Cardiac ventricle fibroblast (primary cell): ENCODE data around the gene ATAD3A. TPM values are rescaled to one million over a fixed set of nuclear protein-coding genes. Genes with fewer than 3 reads are reported as not detected.

Experiments used
- total RNA-seq: library from RNA; depleted of rRNA; stranded (reverse); fragments of >200 nt; gene quantifications from 2 replicates; pipeline ENCODE4 v1.2.3, GENCODE V29; 2015

Gene ATAD3A
- total RNA-seq, result 19.9 and 27.5 TPM in 2 replicates

DNA sequence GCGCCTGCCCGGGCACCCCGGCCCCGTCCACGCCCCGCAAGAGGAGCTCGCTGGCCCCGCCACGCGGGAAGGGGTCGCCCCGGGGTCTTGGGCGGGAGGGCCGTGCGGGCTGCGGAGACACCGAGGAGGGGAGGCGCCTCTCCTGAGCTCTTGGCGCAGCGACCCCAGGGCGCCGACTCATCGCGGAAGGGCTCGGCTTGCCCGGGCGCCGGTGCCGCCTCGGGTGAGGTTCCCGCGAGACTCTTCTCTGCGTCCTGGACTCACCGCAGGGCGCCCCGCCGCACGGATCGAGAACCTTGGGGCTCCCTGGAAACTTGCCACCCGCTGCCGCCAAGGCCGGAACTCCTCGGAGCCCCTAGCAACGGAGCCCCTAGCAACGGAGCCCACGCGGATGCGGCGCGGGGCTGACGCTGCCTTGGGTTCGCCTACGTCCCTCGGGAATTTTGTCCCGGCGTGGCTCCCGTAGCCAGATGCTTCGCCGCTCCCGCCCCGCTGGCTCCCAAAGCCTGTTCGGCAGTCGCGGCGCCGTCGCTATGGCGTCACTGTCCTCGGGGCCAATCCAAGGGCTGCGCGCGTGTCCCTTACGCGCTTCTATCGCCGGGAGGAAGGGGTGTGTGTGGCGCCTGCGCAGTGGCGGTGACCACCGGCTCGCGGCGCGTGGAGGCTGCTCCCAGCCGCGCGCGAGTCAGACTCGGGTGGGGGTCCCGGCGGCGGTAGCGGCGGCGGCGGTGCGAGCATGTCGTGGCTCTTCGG, at the start of gene ATAD3A:
Gene ATAD3A, plus strand, starts transcription at position 630 of the 753 bp plus-strand sequence. Its CDS starts 107 bp downstream, at position 737.

GRCh38 chr1:1471389-1472052, 40.4 kb upstream of the ATAD3A start, which contains the start of gene ATAD3B:
Gene ATAD3B, plus strand, starts transcription at chr1:1471765. Its CDS starts 120 bp downstream, at chr1:1471885.

GRCh38 chr1:1540090-1540817, 28.3 kb downstream of the ATAD3A start, which contains the start of gene TMEM240:
Gene TMEM240, minus strand, starts transcription at chr1:1540624. Its CDS starts 278 bp downstream, at chr1:1540346.

DNA sequence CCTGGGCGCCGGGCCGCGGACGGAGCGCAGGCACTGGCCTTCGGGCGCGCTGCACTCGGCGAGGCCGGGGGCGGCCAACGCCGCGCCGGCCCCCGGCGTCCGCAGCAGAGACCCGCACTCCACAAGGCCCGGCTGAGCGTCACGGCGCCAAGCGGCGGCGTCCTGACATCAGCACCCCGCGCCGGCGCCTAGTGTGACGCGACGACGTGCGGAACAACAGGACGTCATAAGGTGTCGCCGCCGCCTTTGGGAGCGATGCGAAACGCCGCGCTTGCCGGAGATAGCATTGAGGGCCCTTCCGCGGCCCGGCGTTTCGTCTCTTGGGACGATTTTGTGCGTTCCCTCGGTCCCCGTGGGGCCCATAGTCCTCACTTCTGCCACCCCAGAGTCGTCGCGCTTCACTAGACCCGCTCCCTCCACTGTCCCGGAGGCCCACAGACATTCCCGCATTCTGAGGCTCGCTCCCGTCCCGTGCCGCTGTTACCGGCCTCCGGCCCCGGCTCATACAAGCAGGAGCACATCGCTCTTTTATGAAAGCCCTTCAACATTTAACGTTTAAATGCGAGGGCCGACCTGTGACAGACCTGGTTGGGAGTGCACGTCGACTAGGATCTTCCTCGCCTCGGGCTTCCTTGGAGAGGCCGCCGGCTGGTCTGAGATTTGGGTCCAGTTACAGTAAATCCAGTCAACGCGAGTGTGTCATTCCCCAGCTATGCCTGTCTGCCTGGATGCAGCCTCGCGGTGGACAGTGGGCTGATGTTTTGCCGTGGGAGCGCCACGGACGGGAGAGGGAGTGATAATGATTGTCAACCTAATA, 63.0 kb downstream of the ATAD3A start, which contains the start of gene SSU72:
Gene SSU72, minus strand, starts transcription at position 143 of the 817 bp plus-strand sequence. CDS start 306 bp downstream, outside the sequence.

Other genes starting within 250 kb of the ATAD3A start
- 37.2 and 39.1 TPM in 2 replicates for gene UBE2J2, start 238.3 kb upstream of the ATAD3A start, total RNA-seq
- gene SCNN1D, start 231.7 kb upstream of the ATAD3A start, total RNA-seq, result 0.44 and 1.2 TPM in 2 replicates
- gene ACAP3, start 204.2 kb upstream of the ATAD3A start, total RNA-seq, result 24.8 and 30.2 TPM in 2 replicates
- 32.4 and 33.3 TPM in 2 replicates for gene PUSL1, start 203.6 kb upstream of the ATAD3A start, total RNA-seq
- gene INTS11, start 187.5 kb upstream of the ATAD3A start, total RNA-seq, result 55.9 and 57.5 TPM in 2 replicates
- gene CPTP, start 187.4 kb upstream of the ATAD3A start, total RNA-seq, result 23.7 and 25.1 TPM in 2 replicates
- 0.06 TPM in 1 of 2 replicates, not detected in the other for gene TAS1R3, start 180.9 kb upstream of the ATAD3A start, total RNA-seq
- 34.1 and 38.3 TPM in 2 replicates for gene DVL1, start 162.7 kb upstream of the ATAD3A start, total RNA-seq
- 630 and 641 TPM in 2 replicates for gene MXRA8, start 153.6 kb upstream of the ATAD3A start, total RNA-seq
- 105 and 109 TPM in 2 replicates for gene AURKAIP1, start 137.0 kb upstream of the ATAD3A start, total RNA-seq
- 119 and 121 TPM in 2 replicates for gene CCNL2, start 112.8 kb upstream of the ATAD3A start, total RNA-seq
- 91.9 and 98.0 TPM in 2 replicates for gene MRPL20, start 104.9 kb upstream of the ATAD3A start, total RNA-seq
- gene ANKRD65, start 90.9 kb upstream of the ATAD3A start, total RNA-seq, result 0.20 and 1.00 TPM in 2 replicates
- gene VWA1, start 76.5 kb upstream of the ATAD3A start, total RNA-seq, result 6.9 and 14.0 TPM in 2 replicates
- not detected in 2 replicates for gene ATAD3C, start 62.5 kb upstream of the ATAD3A start, total RNA-seq
- 8.6 and 9.3 TPM in 2 replicates for gene ATAD3B, start 40.4 kb upstream of the ATAD3A start, total RNA-seq
- gene TMEM240, start 28.5 kb downstream of the ATAD3A start, total RNA-seq, result 1.2 and 5.8 TPM in 2 replicates
- 95.3 and 101 TPM in 2 replicates for gene SSU72, start 62.7 kb downstream of the ATAD3A start, total RNA-seq
- 12.5 and 15.5 TPM in 2 replicates for gene FNDC10, start 88.0 kb downstream of the ATAD3A start, total RNA-seq
- 40.8 and 48.0 TPM in 2 replicates for gene MIB2, start 103.3 kb downstream of the ATAD3A start, total RNA-seq
- gene MMP23B, start 120.0 kb downstream of the ATAD3A start, total RNA-seq, result 13.6 and 15.7 TPM in 2 replicates
- 10.8 and 12.0 TPM in 2 replicates for gene CDK11B, start 146.8 kb downstream of the ATAD3A start, total RNA-seq
- 43.6 and 43.7 TPM in 2 replicates for gene SLC35E2B, start 180.6 kb downstream of the ATAD3A start, total RNA-seq
- 6.8 and 8.1 TPM in 2 replicates for gene CDK11A, start 212.2 kb downstream of the ATAD3A start, total RNA-seq